Motor neuron (in vitro differentiated cells): ENCODE results near the gene ADAM22. TPM values are rescaled to one million over a fixed set of nuclear protein-coding genes. Genes with fewer than 3 reads are reported as not detected.

Source experiments
- ATAC-seq, 8 experiments: fragments of 200-7000 bp; cut with Tn5 transposase; replicated peaks in 6 of 8; 2 replicates each; pipeline ENCODE4 v1.8.0; 2021; ENCODE audit warnings: mild to moderate bottlenecking in 8 of 8, moderate library complexity in 8 of 8
- H3K27ac ChIP-seq, 2 donors: fragments of 250-450 bp; sonication (Bioruptor Pico); 2 replicates each; pipeline ENCODE4 v1.9.0; 2021; ENCODE audit warnings: antibody characterized with exemption in 2 of 2, mild to moderate bottlenecking in 2 of 2, moderate library complexity in 1 of 2
- H3K4me1 ChIP-seq, 2 donors: fragments of 250-450 bp; sonication (Bioruptor Pico); replicated peaks in 1 of 2; 2 replicates each; pipeline ENCODE4 v1.6.1; 2021; ENCODE audit warnings: antibody characterized with exemption in 2 of 2, mild to moderate bottlenecking in 2 of 2, moderate library complexity in 1 of 2
- H3K4me3 ChIP-seq, 5 donors: fragments of 250-450 bp; sonication (Bioruptor Pico); 2 replicates each; pipeline ENCODE4 v1.9.0; 2021; ENCODE audit warnings: antibody characterized with exemption in 5 of 5, mild to moderate bottlenecking in 5 of 5, moderate library complexity in 4 of 5
- WGBS, 10 experiments: fragments of 450-650 bp; shearing (Covaris generic); methylation state at CpG; one replicate each; pipeline ENCODE4 v1.0.0; 2022; 5-methylcytosine and 5-hydroxymethylcytosine counted together
- in situ Hi-C, 9 experiments: fragments of 400-800 bp; cut with MboI; loops; one replicate each; pipeline ENCODE4 v1.15.0; 2021; ENCODE audit warnings: low sequenced_read_pairs in 9 of 9, low pct_unique_long_range_greater_than_20kb in 2 of 9; ENCODE audit not compliant: unreplicated experiment in 9 of 9
- total RNA-seq, 8 experiments: library from RNA; unstranded; fragments of 300-600 nt; gene quantifications; 2 replicates each; pipeline versions ENCODE4 v1.2.3 to v1.2.4, GENCODE V29; 2022

Gene ADAM22
- total RNA-seq, 8 experiments from 2014 or later: 0.51 to 26.0 (median 15.7) TPM

DNA sequence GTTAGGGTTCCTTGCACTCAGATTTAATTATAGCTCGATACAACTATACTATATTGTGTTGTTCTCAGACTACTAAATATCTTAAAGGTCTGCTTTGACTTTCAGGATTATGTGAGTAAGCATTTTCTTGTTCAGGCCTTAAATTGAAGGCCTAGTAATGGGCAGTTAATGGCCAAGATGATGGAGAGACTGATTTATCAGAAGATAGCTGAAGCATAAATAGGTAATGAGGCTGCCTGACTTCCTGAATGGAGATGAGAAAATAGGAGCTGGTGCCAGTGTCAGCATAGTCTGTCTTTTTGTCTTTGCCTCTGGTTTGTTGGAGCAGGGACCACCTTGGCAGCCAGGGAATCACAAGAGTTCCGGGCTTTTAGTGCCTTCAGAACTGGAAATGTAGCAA, 32.2 kb downstream of the ADAM22 start:
- no peak for ATAC-seq
- in situ Hi-C loops: no loop called here
- H3K4me3 ChIP-seq: no peak overlapping the region
- H3K27ac ChIP-seq: no peak overlapping the region
- 0 to 100% (median 85%) methylated on average over 1 to 2 of the region's 2 CpGs; no CpG with 5 or more reads in 1 of the 10 experiments for WGBS, 10 experiments
- no peaks in the 10 kb centered on the region for H3K4me1 ChIP-seq

DNA sequence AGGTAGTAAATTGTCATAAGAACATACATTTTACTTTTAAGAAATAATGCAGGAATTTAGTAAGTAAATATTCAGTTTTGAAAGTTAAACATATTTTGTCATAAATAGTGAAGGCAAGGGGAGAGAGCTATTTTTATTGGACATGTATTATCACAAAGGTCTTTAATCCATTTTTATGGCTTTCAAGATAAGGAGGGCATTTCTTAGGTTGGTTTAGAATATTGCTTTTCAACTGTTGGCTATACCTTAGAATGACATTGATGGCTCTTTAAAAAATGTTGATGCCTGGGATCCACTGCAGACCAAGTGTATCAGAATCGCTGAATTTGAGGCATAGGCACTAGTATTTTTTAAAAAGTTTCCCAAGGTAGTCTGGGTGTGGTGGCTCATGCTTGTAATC, 34.0 kb downstream of the ADAM22 start:
- no peak overlapping the region for H3K27ac ChIP-seq
- ATAC-seq: no peak
- H3K4me3 ChIP-seq: no peak overlapping the region
- H3K4me1 ChIP-seq: no peaks in the 10 kb centered on the region
- in situ Hi-C loops: no loop called here
- 25 to 100% (median 80%) methylated on average over 1 of the region's 1 CpG; no CpG with 5 or more reads in 5 of the 10 experiments for WGBS, 10 experiments

DNA sequence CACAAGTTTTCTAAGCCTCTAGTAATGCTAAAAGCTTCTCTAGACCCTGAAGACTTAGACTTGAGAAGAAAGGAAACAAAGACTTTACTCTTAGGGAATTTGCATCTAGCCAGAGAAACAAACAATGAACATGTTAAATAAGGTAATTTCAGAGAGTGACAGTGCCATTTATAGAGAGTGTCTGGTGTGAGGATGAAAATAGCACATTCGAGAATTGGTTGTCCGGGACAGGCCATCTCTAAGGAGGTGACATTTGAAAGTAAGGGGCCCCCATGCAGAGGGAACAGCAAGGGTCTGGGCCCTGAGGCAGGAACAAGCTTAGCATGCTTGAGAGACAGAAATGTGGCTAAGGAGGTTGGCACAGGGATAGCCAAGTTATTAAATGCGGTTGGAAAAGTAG, 48.1 kb downstream of the ADAM22 start:
- H3K27ac ChIP-seq: no peak overlapping the region
- no peak overlapping the region for H3K4me3 ChIP-seq
- peak in 5 of 8 experiments; percentile 47 to 97 (median 58) for ATAC-seq
- H3K4me1 ChIP-seq: peaks cover 0 to 4% of the 10 kb centered on the region in 2 donors
- in situ Hi-C loops: no loop called here
- WGBS, 10 experiments: 79 to 100% (median 85%) methylated on average over 1 to 3 of the region's 3 CpGs; no CpG with 5 or more reads in 4 of the 10 experiments

DNA sequence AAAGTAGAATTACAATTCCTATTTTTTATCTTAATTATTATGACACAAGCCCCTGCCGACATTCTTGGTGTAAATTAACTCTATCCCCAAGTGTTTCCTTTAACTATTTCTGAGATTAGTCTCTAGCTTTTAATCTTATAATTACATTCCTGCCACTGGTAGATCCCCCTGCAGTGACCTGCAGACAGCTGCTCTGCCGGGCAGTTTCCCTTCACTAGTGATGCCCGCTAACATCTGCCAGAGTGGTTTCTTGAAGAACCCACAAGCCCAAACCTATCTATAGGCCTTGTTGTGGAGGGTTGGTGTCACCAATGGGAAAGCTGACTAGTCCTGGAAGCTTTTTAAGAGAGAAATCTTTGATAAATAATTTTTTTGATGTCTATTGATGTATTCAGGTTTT, 50.0 kb downstream of the ADAM22 start:
- in situ Hi-C loops: no loop called here
- H3K27ac ChIP-seq: no peak overlapping the region
- peaks cover 0 to 4% of the 10 kb centered on the region in 2 donors for H3K4me1 ChIP-seq
- H3K4me3 ChIP-seq: no peak overlapping the region
- 42 to 100% (median 92%) methylated on average over 1 to 3 of the region's 3 CpGs; no CpG with 5 or more reads in 2 of the 10 experiments for WGBS, 10 experiments
- no peak for ATAC-seq

DNA sequence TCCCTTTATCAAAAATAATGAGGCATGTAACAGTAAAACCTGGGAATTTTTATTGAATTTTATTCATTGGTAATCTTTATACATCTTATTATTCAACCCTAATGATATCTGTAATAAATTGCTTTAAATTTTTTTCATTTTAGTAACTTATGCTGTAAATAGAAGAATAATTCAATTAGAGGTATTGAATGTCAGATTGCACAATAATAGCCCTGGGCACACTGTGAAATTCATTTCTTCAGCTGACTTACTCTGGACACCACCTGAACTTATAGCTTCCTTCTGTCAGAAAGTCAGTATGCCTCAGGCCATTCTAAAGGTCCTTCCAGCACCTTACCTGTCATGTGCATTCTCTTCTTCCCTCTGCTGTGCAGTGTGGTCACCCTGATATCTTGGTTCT, 59.2 kb downstream of the ADAM22 start:
- no peak overlapping the region for H3K27ac ChIP-seq
- no peak overlapping the region for H3K4me3 ChIP-seq
- in situ Hi-C loops: no loop called here
- no peak for ATAC-seq
- H3K4me1 ChIP-seq: no peaks in the 10 kb centered on the region

DNA sequence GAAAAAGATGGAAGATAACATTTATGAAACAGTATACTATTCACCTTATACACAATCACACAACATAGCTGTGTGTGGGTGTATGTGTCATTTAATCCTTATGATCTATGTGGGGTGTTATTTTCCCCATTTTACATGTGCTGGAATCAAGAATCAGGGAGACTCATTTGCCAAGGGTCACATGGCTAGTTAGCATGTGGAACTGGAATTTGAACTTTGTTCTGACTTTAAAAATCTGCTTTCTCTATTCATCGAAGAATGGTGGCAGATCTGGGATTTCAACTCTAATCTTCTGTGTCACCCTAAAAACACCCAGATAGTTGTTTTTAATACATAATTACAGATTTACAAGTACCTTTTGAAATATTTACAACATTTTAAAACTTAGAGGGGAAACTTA, 65.2 kb downstream of the ADAM22 start:
- Histone ChIP-seq H3K27ac (no peak overlapping the region), H3K4me1 (no peaks in the 10 kb centered on the region), H3K4me3 (no peak overlapping the region)
- no peak for ATAC-seq
- in situ Hi-C loops: no loop called here
- 25 to 100% (median 60%) methylated on average over 1 of the region's 1 CpG; no CpG with 5 or more reads in 6 of the 10 experiments for WGBS, 10 experiments

DNA sequence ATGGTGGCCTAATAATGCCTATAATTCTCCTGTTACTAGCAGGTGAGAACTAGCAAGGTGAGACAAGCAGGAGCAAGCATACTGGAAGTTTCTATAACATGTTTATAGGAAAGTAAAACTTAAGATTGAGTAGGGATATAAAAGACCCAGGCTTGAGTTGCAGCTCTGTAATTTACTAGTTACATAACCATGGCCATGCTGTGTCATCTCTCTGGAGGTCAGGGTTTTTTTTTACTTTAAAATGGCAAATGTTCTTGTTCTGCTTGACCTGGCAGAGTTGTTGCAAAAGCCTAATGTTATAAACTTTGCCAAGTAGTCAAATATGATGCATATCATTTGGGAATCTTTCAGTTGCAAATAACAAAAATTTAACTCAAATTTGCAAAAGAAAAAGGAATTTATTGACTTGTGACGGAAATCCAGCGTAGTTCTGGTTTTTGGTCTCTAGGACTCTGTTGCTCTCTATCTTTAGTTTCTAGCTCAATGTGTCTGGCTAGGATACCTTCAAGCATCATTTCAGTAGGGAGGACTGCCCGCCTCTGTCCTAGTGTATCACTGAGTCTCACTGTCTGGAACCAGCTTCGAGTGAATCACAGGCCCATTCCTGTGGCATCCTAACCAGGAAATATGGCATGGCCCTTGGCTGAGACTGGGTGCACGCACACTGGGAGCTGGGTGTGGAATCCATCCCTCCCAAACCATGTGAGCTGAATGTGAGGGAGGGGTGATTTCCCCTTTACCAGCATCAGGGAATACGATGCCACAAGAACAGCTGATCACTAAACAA, 67.9 kb downstream of the ADAM22 start:
- no peak overlapping the region for H3K4me3 ChIP-seq
- no peak for ATAC-seq
- 0 to 100% (median 85%) methylated on average over 1 to 6 of the region's 6 CpGs; no CpG with 5 or more reads in 1 of the 10 experiments for WGBS, 10 experiments
- in situ Hi-C loops: no loop called here
- no peaks in the 10 kb centered on the region for H3K4me1 ChIP-seq
- no peak overlapping the region for H3K27ac ChIP-seq

DNA sequence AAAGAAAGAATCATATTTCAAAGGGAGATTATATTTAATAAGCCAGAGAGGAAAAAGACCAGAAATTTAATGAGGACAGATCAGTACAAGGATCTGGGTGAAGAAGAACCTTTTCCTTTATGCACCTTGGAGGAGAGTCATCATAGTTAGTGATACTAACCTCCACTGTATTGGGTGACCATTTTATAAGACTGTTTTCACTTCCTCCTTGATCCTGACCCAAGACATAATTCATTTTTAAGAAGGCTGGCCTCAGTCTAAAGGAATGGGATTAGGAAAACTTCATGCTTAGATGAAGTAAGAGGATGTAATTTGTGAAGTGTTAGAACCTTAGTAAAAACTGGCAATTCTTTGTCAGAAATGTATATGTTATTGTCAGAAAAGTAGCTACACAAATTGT, 68.6 kb downstream of the ADAM22 start:
- H3K4me1 ChIP-seq: no peaks in the 10 kb centered on the region
- no peak overlapping the region for H3K27ac ChIP-seq
- H3K4me3 ChIP-seq: no peak overlapping the region
- ATAC-seq: no peak
- in situ Hi-C loops: no loop called here

DNA sequence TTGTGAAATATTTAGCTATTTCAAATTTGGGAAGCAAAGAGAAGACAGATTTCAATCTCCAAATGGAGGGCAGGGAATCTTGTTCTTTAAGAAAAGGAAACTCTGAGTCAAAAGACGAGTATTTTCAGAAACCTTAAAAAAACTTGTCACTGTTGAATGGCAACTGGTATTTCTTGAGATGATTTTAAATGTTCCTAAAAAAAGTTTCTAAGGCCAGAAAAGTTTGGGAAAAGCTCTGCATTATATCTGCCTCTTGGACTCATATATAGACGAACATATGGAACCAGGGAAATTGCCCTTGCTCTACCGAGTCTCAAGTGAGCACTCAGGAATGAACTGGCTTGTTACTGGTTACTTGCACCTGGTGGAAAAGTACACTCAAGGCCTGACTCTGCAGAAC, 69.5 kb downstream of the ADAM22 start:
- Histone ChIP-seq H3K4me1 (no peaks in the 10 kb centered on the region), H3K27ac (no peak overlapping the region), H3K4me3 (no peak overlapping the region)
- 13 to 100% (median 88%) methylated on average over 1 to 3 of the region's 3 CpGs; no CpG with 5 or more reads in 2 of the 10 experiments for WGBS, 10 experiments
- no peak for ATAC-seq
- in situ Hi-C loops: no loop called here

DNA sequence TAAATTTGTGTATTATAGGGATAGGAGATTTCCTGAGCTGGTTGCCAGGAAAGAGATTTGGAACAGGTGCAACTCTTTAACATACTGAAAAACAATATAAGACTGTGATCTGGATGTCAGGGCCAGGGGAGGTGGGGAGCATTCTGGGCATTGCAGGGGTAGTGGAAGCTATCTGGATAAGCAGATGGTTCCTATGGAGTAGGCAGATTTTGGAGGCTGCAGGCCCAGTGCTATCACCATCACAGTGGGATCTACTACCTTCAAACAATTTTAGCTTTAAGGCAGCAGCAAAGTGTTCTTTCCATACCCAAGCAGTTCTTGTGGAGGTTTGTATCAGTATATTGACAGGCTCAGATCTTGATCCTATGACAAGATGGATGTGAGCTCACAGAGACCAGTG, 71.1 kb downstream of the ADAM22 start:
- H3K4me3 ChIP-seq: no peak overlapping the region
- ATAC-seq: no peak
- H3K27ac ChIP-seq: no peak overlapping the region
- H3K4me1 ChIP-seq: no peaks in the 10 kb centered on the region
- in situ Hi-C loops: no loop called here

DNA sequence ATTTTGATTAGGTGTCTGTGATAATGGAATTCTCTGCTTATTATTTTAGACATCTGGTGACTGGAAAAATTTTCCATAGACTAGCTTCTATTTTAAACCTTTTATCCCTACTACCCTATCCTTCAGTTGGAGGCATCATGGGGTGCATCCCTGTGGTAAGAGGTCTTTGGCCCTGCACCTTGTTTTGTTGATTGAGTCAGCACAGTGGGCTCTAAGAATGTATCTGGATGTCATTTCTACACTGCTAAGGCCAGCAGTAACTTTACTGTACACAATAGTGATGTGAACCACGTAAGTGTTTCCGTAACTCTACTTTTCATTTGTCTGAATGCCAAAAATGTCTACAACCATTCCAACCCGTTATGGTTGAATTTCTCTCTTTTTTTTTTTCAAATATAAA, 75.6 kb downstream of the ADAM22 start:
- in situ Hi-C loops: no loop called here
- H3K27ac ChIP-seq: no peak overlapping the region
- ATAC-seq: no peak
- no peak overlapping the region for H3K4me3 ChIP-seq
- WGBS, 10 experiments: 33 to 100% (median 90%) methylated on average over 1 to 3 of the region's 3 CpGs
- H3K4me1 ChIP-seq: no peaks in the 10 kb centered on the region

DNA sequence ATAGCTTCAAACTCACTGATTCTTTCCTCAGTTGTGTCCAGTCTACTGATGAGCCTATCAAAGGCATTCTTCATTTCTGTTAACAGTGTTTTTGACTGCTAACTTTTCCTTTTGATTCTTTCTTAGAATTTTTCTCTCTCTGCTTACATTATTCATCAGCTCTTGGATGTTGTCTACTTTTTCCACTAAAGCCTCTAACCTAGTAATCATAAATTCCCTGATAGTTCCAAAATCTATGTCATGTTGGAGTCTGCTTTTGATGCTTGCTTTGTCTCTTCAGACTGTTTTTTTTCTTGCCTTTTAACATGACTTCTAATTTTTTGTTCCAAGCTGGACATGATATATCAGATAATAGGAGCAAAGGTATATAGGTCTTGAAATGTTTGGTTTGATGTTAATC, 78.0 kb downstream of the ADAM22 start:
- no peak overlapping the region for H3K4me3 ChIP-seq
- no peaks in the 10 kb centered on the region for H3K4me1 ChIP-seq
- ATAC-seq: no peak
- H3K27ac ChIP-seq: no peak overlapping the region
- in situ Hi-C loops: no loop called here

DNA sequence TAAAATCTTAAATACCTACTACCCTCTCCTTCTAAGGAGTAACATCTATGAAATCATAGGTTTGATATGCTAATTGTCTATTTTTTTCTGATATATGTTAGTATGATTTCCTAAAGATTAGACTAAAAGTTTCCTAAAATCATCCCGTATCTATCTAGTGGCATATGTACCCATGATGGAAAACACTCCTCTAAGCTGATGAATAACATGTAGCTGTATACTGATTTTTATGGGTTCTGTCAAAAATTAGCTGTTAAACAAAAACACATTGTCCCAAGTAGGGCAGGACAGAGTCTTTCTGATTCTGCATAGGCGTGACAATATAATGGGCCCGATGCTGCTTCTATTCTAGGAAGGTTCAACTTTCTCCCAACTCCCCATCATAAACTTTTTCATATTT, 79.9 kb downstream of the ADAM22 start:
- no peak overlapping the region for H3K27ac ChIP-seq
- H3K4me3 ChIP-seq: no peak overlapping the region
- no peak for ATAC-seq
- in situ Hi-C loops: no loop called here
- no peaks in the 10 kb centered on the region for H3K4me1 ChIP-seq
- WGBS, 10 experiments: 0 to 100% (median 88%) methylated on average over 1 to 3 of the region's 3 CpGs; no CpG with 5 or more reads in 3 of the 10 experiments

DNA sequence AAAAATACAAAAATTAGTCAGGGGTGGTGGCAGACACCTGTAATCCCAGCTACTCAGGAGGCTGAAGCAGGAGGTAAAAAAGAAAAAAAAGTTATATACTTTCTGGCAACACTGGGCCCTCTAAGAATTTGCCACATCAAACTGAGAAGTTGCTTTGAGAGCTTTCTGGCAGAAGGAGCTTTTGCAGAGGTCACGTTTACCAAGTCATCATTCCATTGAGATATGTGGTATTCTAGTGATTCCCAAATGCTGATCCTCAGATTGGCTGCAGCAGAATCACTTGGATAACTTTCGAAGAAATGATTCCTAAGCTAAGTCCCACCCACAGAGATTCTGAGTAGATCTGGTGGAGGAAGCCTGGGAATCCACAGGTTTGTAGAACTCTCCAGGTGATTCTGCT, 80.5 kb downstream of the ADAM22 start:
- 14 to 100% (median 88%) methylated on average over 1 of the region's 2 CpGs; no CpG with 5 or more reads in 5 of the 10 experiments for WGBS, 10 experiments
- in situ Hi-C loops: no loop called here
- H3K27ac ChIP-seq: no peak overlapping the region
- H3K4me1 ChIP-seq: no peaks in the 10 kb centered on the region
- ATAC-seq: no peak
- H3K4me3 ChIP-seq: no peak overlapping the region
